ENCODE measurements around the gene CCL22.

- no peak for TF ChIP-seq POLR2AphosphoS5 (IDR thresholded peaks at IDR 0.05; ENCODE audit: low read depth)
- TF ChIP-seq CTCF (IDR thresholded peaks at IDR 0.05; ENCODE audit: insufficient read depth, low read length) = no peak
- TF ChIP-seq SPI1 (IDR thresholded peaks at IDR 0.05; ENCODE audit: borderline replicate concordance, low read depth) = no peak
- no peak for TF ChIP-seq GABPA (IDR thresholded peaks at IDR 0.05; ENCODE audit: low read depth)
Measured at GRCh38 chr16:57329718-57330327, 28.8 kb upstream of the CCL22 start.
